ENCODE measurements around the gene NUDCD3. TPM values are rescaled to one million over a fixed set of nuclear protein-coding genes. Genes with fewer than 3 reads are reported as not detected.

The NUDCD3 gene
- total RNA-seq, 1 donor from 2014 or later, result 71.7 TPM

GRCh38 chr7:44396496-44396895 lies 94.0 kb downstream of the NUDCD3 start:
- DNase-seq (ENCODE audit: low read depth), result no peak
- no peak for TF ChIP-seq CTCF (IDR thresholded peaks at IDR 0.05; ENCODE audit: insufficient read depth, low read length, poor library complexity, severe bottlenecking)
- no peaks in the 10 kb centered on the region for H3K27me3 ChIP-seq (ENCODE audit: control insufficient read depth, insufficient read depth, low read length)
- H3K36me3 ChIP-seq (ENCODE audit: control insufficient read depth, insufficient read depth, low read length), result peaks cover 3% of the 10 kb centered on the region
- H3K4me3 ChIP-seq (ENCODE audit: low read depth, low read length), result no peak overlapping the region

GRCh38 chr7:44395067-44395466 lies 95.4 kb downstream of the NUDCD3 start:
- H3K27me3 ChIP-seq (ENCODE audit: control insufficient read depth, insufficient read depth, low read length), result no peaks in the 10 kb centered on the region
- DNase-seq (ENCODE audit: low read depth), result no peak
- H3K4me3 ChIP-seq (ENCODE audit: low read depth, low read length), result no peak overlapping the region
- peaks cover 6% of the 10 kb centered on the region for H3K36me3 ChIP-seq (ENCODE audit: control insufficient read depth, insufficient read depth, low read length)
- TF ChIP-seq CTCF (IDR thresholded peaks at IDR 0.05; ENCODE audit: insufficient read depth, low read length, poor library complexity, severe bottlenecking), result no peak

- peaks cover 6% of the 10 kb centered on the region for H3K36me3 ChIP-seq (ENCODE audit: control insufficient read depth, insufficient read depth, low read length)
- TF ChIP-seq CTCF (IDR thresholded peaks at IDR 0.05; ENCODE audit: insufficient read depth, low read length, poor library complexity, severe bottlenecking), result no peak
- DNase-seq (ENCODE audit: low read depth), result no peak
- H3K4me3 ChIP-seq (ENCODE audit: low read depth, low read length), result no peak overlapping the region
- H3K27me3 ChIP-seq (ENCODE audit: control insufficient read depth, insufficient read depth, low read length), result no peaks in the 10 kb centered on the region
Measured at GRCh38 chr7:44394636-44395035, 95.8 kb downstream of the NUDCD3 start.

GRCh38 chr7:44394112-44394447 lies 96.4 kb downstream of the NUDCD3 start:
- DNase-seq (ENCODE audit: low read depth), result no peak
- Histone ChIP-seq H3K4me3 (ENCODE audit: low read depth, low read length) (no peak overlapping the region), H3K27me3 (ENCODE audit: control insufficient read depth, insufficient read depth, low read length) (no peaks in the 10 kb centered on the region), H3K36me3 (ENCODE audit: control insufficient read depth, insufficient read depth, low read length) (peaks cover 6% of the 10 kb centered on the region)
- TF ChIP-seq CTCF (IDR thresholded peaks at IDR 0.05; ENCODE audit: insufficient read depth, low read length, poor library complexity, severe bottlenecking), result no peak

GRCh38 chr7:44393238-44394111 lies 97.0 kb downstream of the NUDCD3 start:
- Histone ChIP-seq H3K4me3 (ENCODE audit: low read depth, low read length) (no peak overlapping the region), H3K27me3 (ENCODE audit: control insufficient read depth, insufficient read depth, low read length) (no peaks in the 10 kb centered on the region), H3K36me3 (ENCODE audit: control insufficient read depth, insufficient read depth, low read length) (peaks cover 6% of the 10 kb centered on the region)
- no peak for DNase-seq (ENCODE audit: low read depth)
- no peak for TF ChIP-seq CTCF (IDR thresholded peaks at IDR 0.05; ENCODE audit: insufficient read depth, low read length, poor library complexity, severe bottlenecking)

- no peak for DNase-seq (ENCODE audit: low read depth)
- Histone ChIP-seq H3K27me3 (ENCODE audit: control insufficient read depth, insufficient read depth, low read length) (no peaks in the 10 kb centered on the region), H3K4me3 (ENCODE audit: low read depth, low read length) (no peak overlapping the region), H3K36me3 (ENCODE audit: control insufficient read depth, insufficient read depth, low read length) (peaks cover 7% of the 10 kb centered on the region)
- TF ChIP-seq CTCF (IDR thresholded peaks at IDR 0.05; ENCODE audit: insufficient read depth, low read length, poor library complexity, severe bottlenecking), result no peak
Measured at GRCh38 chr7:44392618-44393010, 97.8 kb downstream of the NUDCD3 start.
